PC-9 (cell line): ENCODE measurements around the gene INO80.

Experiments used
- EZH2 ChIP-seq: fragments of 200-600 bp; sonication (generic); IDR thresholded peaks from 2 replicates; pipeline ENCODE4 v1.8.0; 2017; ENCODE audit warnings: antibody characterized with exemption, low read depth
- TF ChIP-seq, protein P1 (sequence below): fragments of 200-600 bp; sonication (generic); conservative IDR thresholded peaks from 2 replicates; pipeline ENCODE4 v1.6.1; 2017; ENCODE audit warnings: mixed run types, antibody characterized with exemption, mild to moderate bottlenecking, moderate library complexity

DNA sequence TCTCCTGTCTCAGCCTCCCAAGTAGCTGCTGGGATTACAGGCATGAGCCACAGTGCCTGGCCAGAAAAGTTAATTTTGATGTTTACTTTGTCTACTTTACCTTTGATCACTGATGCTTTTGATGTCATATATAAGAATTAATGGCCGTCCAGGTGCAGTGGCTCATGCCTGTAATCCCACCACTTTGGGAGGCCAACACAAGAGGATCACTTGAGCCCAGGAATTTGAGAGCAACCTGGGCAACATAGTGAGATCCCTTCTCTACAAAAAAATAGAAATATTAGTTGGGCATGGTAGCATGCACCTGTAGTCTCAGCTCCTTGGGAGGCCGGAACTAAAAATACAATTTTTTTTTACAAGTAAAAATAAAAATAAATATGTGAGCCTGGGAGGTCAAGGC lies 6.8 kb upstream of the INO80 start:
- TF ChIP-seq, protein P1, sequence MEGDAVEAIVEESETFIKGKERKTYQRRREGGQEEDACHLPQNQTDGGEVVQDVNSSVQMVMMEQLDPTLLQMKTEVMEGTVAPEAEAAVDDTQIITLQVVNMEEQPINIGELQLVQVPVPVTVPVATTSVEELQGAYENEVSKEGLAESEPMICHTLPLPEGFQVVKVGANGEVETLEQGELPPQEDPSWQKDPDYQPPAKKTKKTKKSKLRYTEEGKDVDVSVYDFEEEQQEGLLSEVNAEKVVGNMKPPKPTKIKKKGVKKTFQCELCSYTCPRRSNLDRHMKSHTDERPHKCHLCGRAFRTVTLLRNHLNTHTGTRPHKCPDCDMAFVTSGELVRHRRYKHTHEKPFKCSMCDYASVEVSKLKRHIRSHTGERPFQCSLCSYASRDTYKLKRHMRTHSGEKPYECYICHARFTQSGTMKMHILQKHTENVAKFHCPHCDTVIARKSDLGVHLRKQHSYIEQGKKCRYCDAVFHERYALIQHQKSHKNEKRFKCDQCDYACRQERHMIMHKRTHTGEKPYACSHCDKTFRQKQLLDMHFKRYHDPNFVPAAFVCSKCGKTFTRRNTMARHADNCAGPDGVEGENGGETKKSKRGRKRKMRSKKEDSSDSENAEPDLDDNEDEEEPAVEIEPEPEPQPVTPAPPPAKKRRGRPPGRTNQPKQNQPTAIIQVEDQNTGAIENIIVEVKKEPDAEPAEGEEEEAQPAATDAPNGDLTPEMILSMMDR = no peak
- no peak for TF ChIP-seq EZH2
